Stimulated activated CD8-positive, alpha-beta memory T cell treated with anti-CD3 and anti-CD28 coated beads, Interleukin-7, amount 100 ng/mL, for 4 hours (primary cell): ENCODE results near the gene TLE3.
A peak's percentile ranks its signal among the peaks of the same experiment; 100 is the strongest.

ENCODE experiments used
- DNase-seq, 2 donors: peaks; one replicate each; pipeline ENCODE4 v3.0.0-alpha.2; 2020; ENCODE audit warnings: low read depth in 2 of 2

The TLE3 gene

DNA sequence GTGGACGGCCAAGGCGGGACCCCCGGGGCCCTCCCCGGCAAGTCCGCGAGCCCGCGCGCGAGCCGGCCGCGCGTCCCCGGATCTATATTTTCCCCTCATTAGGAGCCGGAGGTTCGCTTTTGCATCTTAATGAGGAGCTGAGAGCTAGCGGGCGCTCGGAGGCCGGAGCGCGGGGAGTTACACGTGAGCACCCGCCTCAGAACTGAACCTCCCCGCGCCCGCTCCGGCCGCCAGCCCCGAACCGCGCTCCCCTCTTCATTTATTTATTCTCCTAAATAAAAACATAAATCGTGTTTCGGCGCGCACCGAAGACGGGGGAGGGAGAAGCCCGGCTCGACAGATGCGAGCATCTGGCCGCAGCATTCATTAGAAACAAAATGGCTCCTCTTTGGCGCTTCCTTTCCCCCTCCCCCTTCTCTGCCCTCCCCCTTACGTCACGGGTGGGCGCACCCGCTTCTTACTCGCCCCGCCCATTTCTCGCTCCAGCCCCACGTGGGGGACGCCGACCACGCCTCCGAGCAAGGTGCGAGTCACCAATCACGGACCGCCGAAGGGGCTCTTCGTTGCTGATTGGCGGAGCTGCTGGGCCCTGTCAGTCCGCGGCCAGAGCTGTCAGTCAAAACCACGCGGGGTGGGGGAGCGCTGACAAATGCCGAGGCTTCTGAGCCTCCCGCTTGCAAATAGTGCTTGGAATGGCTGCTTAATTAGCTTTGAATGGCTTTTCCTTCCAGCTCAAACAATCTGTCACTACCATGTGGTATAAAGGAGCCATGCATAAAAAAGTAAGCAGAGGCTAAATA is 1.6 kb upstream of the TLE3 start:
- DNase-seq = peak; percentile 100

DNA sequence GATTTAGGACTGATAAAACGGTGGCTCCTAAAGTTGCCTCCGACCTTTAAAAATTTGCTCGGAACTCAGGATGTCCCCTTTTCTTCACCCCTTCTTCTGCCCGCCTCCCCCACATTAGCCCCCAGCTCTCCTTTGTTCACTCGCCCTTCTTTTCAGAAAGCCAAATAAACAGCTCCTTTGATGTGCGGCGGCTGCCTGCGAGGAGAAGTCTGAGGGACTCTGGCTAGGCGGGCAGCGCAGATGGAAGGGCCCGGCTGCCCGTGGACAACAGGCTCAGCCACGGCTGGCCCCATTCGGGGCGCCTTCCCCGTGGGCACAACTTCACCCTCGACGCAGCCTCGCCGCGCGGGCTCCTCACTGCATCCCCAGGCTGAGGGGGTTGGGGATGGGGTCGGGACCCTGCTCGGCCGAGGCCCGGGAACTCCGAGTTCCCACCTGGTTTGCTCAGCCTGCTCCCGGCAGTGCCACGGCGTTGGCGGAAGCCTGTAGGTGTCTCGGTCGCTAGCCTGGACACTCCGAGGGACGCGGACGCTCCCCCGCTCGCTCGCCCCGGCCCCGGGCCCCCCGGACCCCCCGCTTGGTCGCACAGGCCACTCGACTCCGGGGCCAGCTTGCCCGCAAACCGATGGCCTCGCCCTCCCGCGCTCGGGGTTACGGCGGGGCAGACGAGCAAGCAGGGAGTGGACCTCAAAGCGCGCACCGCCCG is 897 bp upstream of the TLE3 start:
- DNase-seq = no peak

DNA sequence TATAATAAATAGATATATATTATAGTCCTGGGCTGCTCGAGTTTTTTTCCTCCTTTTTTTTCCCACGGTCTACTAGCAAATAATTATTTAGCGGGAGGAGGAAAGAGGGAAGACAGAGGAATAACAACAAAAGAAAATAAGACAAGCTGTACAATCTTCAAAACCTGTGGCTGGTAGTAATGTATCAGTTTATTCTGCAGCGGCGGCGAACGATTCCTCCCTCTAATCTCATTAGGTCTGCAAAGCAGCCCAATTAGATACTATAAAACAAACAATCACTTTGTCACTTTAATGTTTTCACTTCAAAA is 390 bp upstream of the TLE3 start:
- DNase-seq = no peak

DNA sequence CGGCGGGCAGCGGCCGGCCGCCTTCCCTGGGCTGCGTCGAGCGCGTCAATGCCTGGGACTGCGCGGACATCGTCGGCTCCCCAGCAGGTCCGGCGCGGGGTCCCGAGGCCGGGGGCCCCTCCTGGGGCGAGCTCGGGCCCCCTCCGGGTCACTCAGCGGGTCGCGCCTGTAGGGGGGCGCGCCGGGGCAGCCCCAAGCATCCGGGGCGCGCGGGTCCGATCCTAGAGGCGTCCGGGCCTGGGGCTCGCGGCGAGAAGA is 725 bp downstream of the TLE3 start:
- DNase-seq = no peak

DNA sequence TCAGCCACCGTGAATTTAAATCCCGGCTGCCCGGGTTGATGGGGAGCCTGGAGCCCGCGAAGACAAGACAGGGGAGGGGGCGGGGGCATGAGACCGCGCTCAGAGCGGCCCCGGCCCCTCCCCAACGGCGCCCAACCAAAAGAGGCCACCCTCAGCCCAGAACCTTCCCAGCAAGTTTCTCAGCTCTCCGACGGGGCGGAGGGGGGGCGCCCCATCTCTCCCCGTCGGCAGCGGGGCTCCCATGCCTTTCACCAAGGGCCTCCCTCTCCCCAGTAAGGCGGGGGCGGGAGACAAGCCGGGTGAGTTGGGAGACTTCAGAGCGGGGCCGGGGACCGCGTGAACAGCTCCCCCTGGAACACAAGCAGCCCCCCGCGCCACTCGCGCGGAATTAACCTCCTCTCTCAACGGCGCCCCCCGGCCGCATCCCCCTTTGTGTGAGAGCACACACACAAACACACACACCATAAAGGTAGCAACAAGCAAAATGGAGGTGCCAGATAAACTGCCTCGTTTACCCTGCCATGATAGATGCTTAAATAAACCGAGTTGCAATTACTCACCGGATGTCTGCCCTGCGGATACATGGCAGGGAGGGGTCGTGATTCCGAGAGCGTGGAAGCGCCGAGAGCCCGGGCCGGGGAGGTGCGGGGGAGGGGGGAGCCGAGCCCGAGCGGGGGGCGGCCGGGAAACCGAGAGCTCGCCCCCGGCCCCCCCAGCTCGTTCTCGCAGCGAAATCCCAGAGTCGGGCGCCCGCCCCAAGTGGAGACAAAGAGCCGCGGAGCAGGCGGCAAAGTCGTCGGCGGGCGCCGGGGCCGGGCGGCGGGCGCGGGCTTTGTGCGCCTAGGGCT is 1.3 kb downstream of the TLE3 start:
- DNase-seq = peak; percentile 39 to 58

DNA sequence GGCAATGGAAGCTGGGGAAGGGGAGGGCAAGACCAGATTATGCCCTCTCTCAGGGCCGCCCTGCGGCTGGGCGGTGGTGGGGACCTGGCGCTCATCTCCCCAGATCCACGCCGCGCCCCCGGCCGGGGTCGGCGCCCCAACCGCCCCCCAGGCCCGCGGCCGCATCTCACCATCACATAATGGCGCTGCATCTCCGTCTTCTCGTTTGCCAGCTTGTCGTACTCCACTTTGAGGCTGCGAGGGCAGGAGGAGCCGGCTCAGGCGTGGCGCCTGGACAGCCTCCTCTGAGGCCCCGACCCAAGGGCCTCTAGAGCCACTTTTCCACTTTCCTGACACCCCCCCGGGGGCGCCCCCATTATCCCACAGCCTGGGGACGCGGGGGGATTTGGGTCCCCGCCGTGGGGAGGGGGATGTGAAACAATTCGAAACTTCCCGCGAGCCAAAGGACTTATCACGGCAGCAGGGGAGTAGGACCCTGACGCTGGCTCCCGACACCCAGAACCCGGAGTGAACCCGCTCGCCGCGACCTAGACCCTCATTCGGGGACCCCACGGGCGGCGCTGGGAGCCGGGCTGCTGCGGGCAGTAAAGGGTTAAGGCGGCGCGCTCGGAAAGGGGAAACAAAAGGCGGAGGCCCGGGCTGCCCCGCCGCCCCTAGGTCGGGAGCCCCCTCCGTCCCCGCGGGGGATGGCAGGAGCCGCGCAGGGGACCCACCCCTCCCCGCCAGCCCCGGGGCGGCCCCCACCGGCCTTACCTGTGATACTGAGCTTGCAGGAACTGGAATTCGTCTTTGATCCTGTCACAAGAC is 2.1 kb downstream of the TLE3 start:
- DNase-seq = peak in 1 of 2 donors; percentile 39

DNA sequence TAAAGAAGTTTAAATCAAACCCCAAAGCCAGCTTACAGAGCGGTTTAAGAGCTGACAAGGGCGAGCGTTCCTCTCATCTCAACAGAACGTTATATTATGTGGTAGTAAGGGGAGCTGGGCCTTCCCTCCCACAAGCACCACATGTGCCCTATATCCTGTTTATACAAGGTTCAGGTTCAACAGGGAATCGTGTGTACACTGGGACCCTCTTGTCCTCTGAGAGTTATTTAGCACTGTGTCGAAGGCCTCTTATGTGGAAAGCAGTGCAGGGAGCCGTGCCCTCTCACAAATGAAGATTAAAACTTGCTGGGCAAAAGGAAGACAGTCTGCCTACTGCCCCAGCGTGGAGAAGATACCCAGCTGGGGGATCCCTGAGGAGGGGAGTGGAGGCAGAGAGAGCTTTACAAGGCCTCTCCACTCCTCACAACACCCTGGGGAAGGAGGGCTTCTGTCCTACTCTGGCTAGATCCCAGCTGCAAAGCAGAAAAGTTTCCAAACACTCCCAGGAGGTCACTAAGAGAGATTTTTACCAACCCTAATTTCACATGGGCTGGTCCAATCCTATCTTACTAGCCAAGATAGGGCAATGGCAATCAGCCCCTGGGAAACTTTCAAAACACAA is 2.9 kb downstream of the TLE3 start:
- no peak for DNase-seq

DNA sequence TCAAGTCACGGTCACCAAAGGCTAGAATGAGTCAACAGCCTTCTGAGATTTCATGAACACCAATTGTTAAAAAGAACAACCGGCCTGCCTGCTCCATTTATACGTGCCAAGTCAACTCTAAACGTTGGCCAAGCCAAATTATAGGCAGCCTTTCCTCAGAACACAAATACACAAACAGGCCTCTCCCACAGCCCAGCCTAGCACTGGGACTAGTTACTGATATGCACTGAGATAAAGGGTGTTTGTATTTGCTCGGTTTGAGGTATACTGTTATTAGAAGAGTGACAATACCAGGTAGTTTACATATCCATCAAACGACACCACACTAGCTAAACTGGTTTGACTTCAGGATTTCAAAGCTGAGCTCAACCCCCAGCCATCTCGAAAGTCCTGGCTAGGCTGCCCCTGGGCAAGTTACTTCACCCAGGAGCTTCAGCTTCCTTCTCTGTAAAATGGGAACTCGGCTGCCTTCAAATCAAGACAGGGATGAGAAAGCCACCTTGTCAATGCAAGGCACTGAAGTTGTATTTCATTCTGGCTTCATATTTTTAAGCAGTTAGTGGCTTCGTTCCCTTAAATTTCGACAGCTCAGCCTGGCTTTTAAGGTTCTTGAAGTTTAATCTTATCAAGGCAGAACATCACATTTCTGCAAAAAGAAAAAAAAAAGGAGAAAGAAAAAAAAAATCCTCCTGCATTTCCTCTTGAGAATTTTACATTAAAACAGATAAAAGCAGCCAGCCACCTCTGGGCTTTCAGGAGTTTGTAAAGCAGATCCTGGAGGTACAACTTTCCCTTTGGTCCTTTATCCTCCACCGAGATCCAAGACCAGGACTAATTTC is 4.0 kb downstream of the TLE3 start:
- DNase-seq = no peak

DNA sequence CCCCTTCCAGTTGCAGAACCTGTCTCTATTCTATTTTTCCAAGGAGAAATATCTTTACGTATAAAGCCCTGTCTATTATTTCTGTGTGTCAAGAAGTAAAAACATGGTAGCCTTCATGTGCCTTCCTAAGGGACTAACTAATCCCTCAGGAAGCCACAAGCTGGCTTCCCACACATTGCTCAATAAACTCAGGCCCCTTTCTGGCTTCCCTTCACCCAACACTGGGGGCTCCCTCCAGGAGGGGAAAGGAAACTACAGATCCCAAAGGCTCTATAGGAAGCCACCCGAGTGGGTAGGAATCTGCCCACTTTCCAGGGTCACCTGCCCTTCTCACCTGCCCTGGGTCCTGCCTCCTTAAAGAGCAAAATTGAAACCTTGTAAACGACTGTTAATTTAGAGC is 4.6 kb downstream of the TLE3 start:
- DNase-seq = no peak

DNA sequence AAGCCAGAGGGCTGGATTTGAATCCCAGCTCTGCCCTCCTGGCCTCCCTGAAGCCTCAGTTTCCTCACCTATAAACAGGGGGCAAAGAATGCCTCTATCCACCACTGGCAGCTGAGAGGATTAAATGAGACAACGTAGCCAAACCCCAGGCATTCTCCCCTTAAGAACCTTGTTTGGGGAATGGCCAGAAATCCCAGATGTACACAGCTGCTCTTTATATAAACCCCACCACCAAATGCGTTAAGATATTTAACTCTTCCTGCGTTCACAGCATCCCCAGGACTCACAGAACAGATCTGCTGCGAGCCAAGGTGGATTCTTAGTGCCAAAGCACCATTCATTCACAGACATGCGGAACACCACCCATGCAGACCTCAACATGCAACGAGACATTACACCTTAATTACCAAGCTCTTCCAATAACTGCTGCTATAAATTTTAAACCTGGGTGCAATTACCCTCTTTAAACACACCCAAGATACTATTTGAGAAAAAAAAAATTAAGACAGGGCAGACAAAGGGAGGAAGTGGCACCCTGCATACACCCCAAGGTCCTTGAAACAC is 5.2 kb downstream of the TLE3 start:
- DNase-seq = no peak

DNA sequence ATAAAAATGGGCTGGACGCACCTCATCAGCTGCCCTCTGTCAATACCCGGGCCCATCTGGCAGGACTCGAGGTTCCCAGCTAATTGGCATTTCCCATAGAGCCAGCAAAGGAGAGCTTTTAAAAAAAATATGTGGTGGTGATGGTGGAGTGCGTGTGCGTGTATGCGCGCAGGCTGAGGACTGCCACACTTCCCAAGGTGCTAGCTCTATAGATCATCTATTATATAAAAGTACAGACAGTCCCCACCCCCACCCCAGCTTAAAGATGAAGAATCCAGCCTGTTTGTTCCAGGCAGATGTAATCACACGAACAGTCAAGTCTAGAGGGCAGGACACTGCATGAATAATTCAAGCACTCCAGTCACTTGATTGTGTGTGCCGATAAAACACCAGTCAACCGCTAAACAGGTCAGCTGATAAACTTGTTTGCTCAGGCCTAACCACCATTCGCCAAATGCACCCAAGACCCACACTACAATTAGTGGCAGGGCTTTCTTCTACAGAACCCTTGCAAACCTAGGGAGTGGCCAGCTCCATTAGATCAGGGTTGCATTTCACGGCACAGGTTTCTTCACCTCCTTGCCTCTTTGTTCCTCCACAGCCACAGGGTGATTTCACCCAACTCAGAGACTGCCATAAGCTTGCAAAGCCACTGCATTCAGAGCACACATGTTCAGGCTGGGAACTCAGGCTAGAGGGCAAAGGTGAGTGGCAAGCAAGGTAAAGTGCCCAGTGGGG is 5.8 kb downstream of the TLE3 start:
- no peak for DNase-seq

DNA sequence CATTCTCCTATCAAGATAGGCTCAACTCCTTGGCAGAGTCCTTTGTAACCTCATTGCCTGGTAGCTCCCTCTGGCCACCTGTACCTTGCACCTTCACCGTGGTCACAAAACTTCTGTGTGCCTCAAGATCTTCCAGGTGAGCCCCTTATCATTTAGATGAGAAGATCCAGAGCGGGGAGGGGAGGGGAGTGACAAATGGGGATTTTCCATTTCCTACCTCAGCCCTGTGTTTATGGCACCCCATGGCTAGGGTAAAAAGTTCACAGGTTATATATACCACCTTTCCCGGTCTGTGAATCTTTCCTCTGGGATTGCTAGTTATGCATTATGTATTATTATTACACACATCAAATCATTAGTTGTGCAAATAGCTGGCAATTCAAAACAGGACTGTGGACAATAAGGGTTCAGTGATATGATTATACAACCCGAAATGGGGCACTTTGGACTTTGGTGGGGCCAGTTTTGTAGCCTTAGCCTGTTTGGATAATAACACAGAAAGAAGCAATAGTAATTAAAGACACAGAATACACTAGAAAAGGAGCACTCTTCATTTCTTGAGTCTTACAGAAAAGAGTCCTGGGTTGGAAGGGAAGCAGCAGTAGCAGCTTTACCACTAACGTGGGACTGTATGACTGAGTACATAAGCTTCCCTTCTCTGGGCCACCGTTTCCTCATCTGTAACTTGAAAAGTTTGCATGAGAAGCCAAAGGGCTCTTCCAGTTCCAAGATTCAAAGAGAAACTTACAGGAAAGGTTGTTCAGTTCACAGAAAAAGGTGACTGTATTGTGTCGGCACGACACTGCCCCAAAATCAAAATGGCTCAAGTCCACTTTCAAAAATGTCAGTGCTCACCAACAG is 7.1 kb downstream of the TLE3 start:
- DNase-seq = no peak

DNA sequence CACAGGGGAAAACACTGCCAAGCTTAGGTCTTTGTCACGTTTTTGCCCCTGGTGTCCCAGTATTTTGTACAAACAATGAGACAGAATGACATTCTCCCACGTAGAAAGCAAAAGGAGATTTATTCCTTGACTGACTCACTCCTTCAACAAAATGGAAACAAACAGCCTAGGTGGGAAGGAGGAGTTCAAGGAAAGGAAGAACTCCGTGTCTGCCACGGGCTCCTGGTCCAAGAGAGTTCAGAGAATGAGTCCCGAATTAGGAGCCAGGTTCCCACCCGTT is 8.1 kb downstream of the TLE3 start:
- no peak for DNase-seq

DNA sequence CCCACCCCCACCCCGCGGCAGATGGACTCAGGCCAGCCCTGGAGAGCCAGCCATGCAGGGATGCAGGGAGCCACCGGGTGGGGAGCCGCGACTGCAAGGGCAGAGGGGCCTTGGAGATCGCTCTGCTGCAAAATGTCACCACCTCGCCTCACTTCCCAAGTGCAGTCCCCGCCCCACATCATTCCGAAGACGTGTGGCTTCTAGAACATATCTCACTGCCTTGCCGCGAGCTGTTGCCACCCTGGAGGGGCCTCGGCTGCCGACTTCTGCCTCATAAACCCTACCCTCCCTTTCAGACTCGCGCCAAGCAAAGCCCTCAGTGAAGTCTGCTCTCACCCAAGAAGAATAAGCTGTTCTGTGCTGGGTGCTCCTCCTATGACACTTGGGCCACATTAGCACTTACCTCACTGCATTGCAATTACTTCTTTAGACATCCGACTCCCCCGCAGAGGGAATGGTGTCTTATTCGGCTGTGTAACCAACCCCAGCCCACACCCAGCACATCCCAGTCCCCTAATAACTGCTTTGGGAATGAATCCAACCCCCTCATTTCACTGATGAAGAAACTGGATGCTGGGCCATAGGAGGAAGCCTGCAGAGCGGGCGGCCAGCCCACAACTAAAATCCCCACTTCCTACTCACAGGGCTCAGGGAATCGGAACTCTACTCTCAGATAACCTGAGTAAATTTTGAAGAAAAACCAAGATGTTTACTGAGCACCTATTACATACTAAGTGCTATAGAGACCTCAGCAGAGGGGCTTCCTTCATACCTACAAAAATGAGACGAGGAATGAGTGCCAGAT is 8.6 kb downstream of the TLE3 start:
- no peak for DNase-seq

DNA sequence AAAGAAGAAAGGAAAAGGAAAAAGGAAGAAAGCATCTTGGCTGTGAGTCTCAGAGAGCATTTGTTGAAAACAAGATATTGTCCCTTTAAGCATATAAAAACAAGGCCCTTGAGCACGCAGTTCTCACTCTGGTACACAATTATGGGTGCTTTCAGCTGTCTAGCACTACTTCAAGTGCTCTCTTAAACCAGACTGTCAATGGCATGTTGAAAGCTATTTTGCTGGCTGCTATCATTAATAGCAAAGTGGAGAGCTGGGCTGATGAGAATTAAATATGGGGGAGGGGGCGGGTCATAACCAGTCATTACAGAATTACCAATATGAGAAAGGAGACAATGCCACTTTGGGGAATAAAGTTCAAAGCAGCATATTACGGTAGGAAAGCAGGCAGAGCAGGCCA is 9.3 kb downstream of the TLE3 start:
- DNase-seq = no peak

DNA sequence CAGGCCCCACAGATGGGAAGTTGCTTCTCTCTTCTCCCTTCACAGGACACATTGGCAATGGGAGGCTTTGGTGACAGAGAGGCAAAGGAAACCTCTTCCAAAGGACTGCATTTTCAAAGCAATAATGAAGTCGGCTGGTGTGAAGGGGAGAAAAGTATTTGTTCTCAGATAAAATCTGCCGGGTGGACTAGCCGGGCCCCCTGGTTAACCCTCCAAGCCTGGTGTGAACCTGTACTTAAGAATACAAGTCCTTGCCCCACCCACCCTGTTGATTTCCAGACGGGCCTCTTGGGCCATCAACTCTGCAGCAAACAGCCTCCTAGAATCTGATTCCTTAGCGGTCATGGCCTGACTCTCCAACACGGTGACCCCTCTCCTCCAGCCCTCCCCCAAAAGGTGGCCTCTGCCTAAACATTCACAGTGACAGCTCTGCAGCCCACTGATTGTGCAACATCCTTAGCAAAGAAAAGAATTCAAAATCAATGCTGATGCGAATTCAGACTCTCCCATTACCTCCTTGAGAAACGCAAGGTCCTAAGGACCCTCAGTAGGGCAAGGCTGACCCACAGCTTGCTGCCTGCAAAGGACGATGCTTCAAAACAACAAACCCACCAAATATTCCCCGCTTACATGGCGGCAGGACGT is 9.9 kb downstream of the TLE3 start:
- no peak for DNase-seq

DNA sequence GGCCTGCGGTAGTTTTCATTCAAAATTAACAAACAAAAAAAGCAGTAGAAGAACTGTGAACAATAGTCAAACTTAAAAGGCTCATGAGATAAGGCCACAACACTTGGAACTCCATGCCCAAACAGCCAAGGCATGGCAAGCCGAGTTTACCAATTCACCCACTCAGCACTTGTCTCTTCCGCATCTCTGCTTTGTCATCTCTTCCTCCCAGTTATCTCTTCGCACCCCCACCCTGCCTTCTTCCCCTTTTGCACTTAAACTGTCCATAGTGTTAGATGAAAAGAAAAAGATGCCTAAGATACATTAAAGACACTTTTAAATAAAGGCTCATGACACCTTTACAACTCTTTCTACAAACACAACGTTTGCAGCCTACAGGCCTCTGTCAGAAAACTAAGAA is 11.1 kb downstream of the TLE3 start:
- no peak for DNase-seq

DNA sequence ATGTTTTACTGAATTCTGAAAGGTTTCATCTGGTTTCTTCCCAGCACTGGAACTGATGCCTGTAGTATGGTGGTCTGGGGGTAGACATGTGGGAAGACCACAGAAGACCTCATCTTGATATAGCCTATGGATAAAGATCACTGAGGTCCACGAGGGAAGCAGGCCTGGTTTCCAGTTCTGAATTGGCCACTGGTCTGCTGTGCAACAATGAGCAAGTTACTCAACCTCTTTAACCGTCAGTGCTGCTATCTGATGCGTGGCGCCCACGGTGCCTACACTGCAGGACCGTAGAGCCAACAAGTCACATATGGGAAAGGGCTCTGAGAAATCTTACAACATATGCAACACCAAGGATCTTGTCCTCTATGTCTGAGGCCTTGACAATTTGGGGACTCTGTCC is 13.3 kb downstream of the TLE3 start:
- DNase-seq = no peak
